Cardiac muscle cell (in vitro differentiated cells and primary cell): ENCODE results near the gene IQSEC3. TPM values are rescaled to one million over a fixed set of nuclear protein-coding genes. Genes with fewer than 3 reads are reported as not detected.

ENCODE experiments used
- DNase-seq, 2 donors: peaks; one replicate each; pipeline versions ENCODE4 v3.0.0 to v3.0.0-alpha.2; 2010 to 2017; ENCODE audit warnings: low read depth in 1 of 2, low spot score in 1 of 2
- H3K27ac ChIP-seq: fragments of 200-600 bp; sonication (generic); 2 replicates; pipeline ENCODE4 v1.5.1; 2016
- H3K27me3 ChIP-seq: fragments of 200-600 bp; sonication (generic); 2 replicates; pipeline ENCODE4 v1.6.0; 2016; ENCODE audit warnings: control low read depth
- H3K36me3 ChIP-seq: fragments of 200-600 bp; sonication (generic); 2 replicates; pipeline ENCODE4 v1.5.1; 2016; ENCODE audit warnings: control low read depth
- H3K4me1 ChIP-seq: fragments of 200-600 bp; sonication (generic); 2 replicates; pipeline ENCODE4 v1.8.1; 2017; ENCODE audit warnings: low read depth, mild to moderate bottlenecking, mixed run types
- H3K4me3 ChIP-seq: fragments of 200-600 bp; sonication (generic); 2 replicates; pipeline ENCODE4 v1.5.1; 2016; ENCODE audit warnings: mild to moderate bottlenecking
- H3K9me3 ChIP-seq: fragments of 200-600 bp; sonication (generic); 2 replicates; pipeline ENCODE4 v1.5.1; 2017; ENCODE audit warnings: low read depth, mild to moderate bottlenecking, control low read depth
- CTCF ChIP-seq: IDR thresholded peaks from 2 replicates; pipeline ENCODE4 v1.5.1; 2012; ENCODE audit warnings: low read depth, mild to moderate bottlenecking, low read length
- polyA plus RNA-seq: library from polyadenylated mRNA; unstranded; fragments of >200 nt; fragmentation: Nextera tagmentation; extraction: Ambion mirVana; gene quantifications from 2 replicates; pipeline ENCODE4 v1.2.1, GENCODE V29; 2016
- total RNA-seq: library from RNA; depleted of rRNA; stranded (reverse); fragments of >200 nt; gene quantifications from 2 replicates; pipeline ENCODE4 v1.2.3, GENCODE V29; 2016

IQSEC3 gene
- total and polyA plus RNA-seq, 2 experiments from 2014 or later: 0.42 to 2.7 TPM

DNA sequence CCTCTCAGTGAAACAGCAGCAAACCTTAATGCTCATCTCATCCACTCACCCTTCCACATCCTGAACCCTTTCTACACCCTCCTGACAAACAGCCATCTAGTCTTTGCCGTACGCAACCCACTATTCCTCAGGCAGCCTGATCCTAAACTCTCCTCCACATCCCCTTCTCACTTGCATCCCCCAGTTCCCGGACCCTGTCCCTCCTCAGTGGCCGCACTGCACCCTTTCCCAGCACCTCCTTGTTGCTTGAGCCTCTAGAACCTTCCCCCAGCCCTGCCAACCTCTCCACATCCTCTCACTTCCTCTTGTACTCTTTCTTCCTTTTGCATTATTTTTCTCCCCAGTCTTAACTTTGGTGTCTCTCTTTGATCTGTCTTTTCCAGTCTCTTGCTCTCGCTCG lies 42.9 kb downstream of the IQSEC3 start:
- H3K27me3 ChIP-seq: no peaks in the 10 kb centered on the region
- H3K4me1 ChIP-seq: peaks cover 17% of the 10 kb centered on the region
- DNase-seq: no peak
- no peaks in the 10 kb centered on the region for H3K9me3 ChIP-seq
- no peak for TF ChIP-seq CTCF
- H3K36me3 ChIP-seq: no peaks in the 10 kb centered on the region
- H3K4me3 ChIP-seq: no peak overlapping the region
- H3K27ac ChIP-seq: no peak overlapping the region

GRCh38 chr12:109872-110271 lies 43.3 kb downstream of the IQSEC3 start:
- H3K27ac ChIP-seq: no peak overlapping the region
- peaks cover 17% of the 10 kb centered on the region for H3K4me1 ChIP-seq
- H3K27me3 ChIP-seq: no peaks in the 10 kb centered on the region
- no peak for TF ChIP-seq CTCF
- peak; percentile 10 to 60 for DNase-seq
- H3K36me3 ChIP-seq: no peaks in the 10 kb centered on the region
- no peak overlapping the region for H3K4me3 ChIP-seq
- no peaks in the 10 kb centered on the region for H3K9me3 ChIP-seq

GRCh38 chr12:111699-112493 lies 45.3 kb downstream of the IQSEC3 start:
- H3K9me3 ChIP-seq: no peaks in the 10 kb centered on the region
- no peak for TF ChIP-seq CTCF
- no peak for DNase-seq
- no peaks in the 10 kb centered on the region for H3K36me3 ChIP-seq
- H3K4me1 ChIP-seq: peaks cover 17% of the 10 kb centered on the region
- H3K27me3 ChIP-seq: no peaks in the 10 kb centered on the region
- no peak overlapping the region for H3K27ac ChIP-seq
- H3K4me3 ChIP-seq: no peak overlapping the region

DNA sequence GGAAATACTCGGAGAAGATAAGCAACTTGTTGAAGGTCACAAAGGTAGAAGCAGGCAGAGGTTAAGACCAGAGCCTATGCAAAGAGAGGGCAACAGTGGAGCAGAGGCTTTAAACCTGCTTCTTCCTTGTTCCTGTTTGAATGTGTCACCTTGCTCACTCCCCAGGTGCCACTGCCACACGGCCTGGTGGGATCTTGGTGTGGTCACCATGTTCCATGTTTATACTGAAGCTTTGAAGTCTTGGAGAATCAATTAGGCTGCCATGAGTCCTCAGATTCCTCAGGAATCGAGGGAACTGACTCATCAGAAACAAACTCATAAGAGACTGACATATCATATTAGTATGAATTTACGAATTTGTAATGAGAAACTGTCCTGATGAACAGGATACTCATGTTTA lies 46.8 kb downstream of the IQSEC3 start:
- Histone ChIP-seq H3K9me3 (no peaks in the 10 kb centered on the region), H3K4me1 (peaks cover 17% of the 10 kb centered on the region), H3K4me3 (no peak overlapping the region), H3K27me3 (no peaks in the 10 kb centered on the region), H3K27ac (no peak overlapping the region), H3K36me3 (no peaks in the 10 kb centered on the region)
- TF ChIP-seq CTCF: no peak
- no peak for DNase-seq

DNA sequence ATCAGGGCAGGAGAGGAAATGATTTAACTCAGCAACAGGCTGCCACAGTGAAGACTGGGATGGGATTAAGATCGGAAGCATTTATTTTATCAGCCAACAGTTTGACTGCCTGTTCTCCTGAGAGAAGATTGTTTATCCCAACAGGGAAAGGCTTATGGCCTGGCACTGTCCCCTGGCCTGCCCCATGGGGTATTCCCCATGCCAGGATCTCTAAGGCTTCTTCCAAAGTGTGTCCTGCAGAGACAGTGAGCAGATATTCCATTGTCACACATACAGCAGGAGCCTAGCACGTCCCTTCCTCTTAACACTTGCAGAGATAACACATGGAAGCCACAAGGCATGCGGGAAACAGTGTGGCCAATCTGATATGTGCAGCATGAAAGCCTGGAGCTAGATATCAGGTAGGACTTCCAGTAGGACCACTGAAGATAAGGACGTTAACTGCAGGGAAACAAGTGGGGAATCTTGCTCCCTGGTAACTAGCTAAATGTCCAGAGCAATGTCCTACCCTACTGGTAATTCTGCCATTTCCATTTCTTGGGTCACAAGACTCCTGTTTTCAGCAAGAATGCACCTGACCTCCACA lies 48.2 kb downstream of the IQSEC3 start:
- peaks cover 7% of the 10 kb centered on the region for H3K4me1 ChIP-seq
- no peaks in the 10 kb centered on the region for H3K36me3 ChIP-seq
- TF ChIP-seq CTCF: no peak
- H3K9me3 ChIP-seq: no peaks in the 10 kb centered on the region
- no peak overlapping the region for H3K27ac ChIP-seq
- no peaks in the 10 kb centered on the region for H3K27me3 ChIP-seq
- no peak overlapping the region for H3K4me3 ChIP-seq
- no peak for DNase-seq
